T1000 (cell line): ENCODE results near the gene MRPL1.
"Not testable (repeated sequence)": the region's sequence is repeated elsewhere in the genome, so short reads cannot be mapped to it uniquely, and the experiment has no call there.

ENCODE experiments used
- DNase-seq: peaks from one replicate; lab custom pipeline; 2025; ENCODE audit warnings: mixed read lengths; lab: John Stamatoyannopoulos, UW

MRPL1 gene

DNA sequence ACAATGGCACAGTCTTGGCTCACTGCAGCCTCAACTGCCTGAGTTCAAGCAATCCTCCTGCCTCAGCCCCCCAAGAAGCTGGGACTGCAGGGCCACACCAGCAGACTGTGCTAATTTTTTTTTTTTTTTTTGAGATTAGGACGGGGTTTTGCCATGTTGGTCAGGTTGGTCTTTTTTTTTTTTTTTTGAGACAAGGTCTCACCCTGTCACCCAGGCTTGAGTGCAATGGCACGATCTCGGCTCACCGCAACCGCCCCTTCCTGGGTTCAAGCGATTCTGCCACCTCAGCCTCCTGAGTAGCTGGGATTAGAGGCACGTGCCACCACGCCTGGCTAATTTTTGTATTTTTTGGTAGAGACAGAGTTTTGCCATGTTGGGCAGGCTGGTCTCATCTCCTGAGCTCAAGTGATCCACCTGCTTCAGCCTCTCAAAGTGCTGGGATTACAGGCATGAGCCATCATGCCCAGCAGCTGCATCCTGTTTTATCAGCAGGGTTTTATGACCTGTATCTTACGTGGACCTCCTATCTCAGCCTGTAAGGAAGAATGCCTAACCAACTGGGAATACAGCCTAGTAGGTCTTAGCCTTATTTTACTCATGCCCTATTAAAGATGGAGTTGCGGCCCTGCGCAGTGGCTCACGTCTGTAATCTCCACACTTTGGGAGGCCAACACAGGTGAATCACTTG is 13.2 kb upstream of the MRPL1 start:
- no peak for DNase-seq

DNA sequence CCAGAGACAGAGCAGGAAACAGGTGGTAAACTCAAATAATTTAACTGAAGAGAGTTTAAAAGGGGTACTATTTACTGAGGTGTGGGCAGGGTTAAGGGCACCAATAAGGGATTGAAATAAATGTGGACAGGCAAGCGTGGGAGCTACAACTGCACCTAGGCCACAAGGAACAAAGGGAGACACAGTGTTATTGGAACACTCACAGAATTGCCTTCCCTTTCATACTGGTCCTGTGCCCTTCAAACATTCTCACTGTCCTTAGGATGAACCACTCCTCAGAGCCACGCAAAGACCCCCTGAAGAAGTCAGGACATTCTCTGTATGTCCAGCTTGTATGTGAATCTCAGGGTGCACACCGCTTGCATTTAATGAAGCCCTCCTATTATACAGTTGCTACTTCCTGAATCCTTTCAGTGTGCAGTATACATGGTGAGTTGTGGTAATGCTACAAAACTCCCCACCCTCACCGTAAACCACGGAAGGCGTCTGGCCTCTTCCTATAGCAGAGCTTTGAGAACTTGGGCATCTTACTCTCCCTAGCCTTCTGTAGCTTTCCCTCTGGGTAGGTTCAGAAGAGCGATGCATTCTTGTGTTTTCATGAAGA is 9.6 kb upstream of the MRPL1 start:
- no peak for DNase-seq

DNA sequence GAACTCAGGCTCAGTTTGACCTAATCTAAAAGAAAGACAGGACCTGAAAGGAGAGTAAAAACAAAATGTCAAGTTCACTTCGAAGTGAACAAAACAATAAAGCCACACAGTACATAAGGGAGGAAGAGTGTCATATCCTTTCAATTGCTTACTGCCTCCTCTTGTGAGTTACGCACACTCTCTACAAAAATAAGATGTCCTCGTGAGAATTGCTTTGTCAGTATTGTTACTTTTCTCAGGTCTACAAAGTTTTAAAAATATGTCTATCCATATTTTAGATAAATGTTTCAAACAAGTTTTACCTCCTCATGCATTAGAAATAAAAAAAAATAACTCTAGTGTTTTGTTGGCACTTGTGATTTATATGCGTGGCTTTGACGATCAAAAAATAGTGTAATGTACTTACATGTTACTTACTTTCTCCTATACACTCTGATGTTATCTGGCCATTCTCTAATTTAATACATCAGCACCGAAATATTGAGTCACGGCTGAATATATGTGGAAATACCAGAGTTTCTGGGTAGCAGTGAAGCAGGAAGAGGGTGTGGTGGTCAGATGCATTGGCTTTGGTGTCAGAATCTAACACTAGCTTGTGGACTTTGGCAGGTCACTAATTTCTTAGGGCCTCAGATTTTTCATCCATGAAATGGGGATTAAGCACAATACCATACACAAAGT is 8.1 kb upstream of the MRPL1 start:
- no peak for DNase-seq

DNA sequence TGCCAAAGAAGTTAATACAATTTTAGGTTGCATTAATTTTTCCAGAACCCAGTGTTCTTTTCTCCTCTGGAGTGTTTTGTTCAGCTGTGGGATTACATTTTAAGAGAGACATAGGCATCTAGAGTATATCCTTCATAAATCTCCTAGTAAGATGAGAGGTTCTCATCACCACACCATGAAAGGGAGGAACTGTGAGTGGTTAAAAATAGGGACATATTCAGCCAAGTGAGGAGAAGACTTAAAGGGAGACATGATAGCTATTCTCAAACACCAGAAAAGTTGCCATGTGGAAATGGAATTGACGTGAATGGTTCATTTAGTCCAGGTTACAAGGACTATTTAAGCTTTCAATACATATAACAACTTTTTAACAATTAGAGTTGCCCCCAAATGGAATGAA is 6.5 kb upstream of the MRPL1 start:
- no peak for DNase-seq

DNA sequence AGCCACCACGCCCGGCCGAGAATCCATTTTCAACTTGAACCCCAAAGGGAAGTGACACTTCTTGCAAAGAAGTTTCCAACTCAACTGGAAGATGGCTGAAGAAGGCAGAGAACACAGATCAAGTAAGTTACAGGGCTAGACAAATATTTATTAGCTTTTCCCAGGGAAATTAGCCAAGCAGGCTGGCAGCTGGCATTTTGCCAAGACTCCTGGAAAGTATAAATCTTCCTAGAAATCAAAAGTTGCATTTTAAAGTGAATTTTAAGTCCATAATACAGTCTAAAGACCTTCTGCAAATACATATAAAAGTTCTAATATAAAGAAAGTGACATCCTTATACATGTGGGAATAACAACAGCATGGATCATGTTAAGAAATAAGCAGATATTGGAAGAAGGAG is 3.4 kb upstream of the MRPL1 start:
- no peak for DNase-seq

DNA sequence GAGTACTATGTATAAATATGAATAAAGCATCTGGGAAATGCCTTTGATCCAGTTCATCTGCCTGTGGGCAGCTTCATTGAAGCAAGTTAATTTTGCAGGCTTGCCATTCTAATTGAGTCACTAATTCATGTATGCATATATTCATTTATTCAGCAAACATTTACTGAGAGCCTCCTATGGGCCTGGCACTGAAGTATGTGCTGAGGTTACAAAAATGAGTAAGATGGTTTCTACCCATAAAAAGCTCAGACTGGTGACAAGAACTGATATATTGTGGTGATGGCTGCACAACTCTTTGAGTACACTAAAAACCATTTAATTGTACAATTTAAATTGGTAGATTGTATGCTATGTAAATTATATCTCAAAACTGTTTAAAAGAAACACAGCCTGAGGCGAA is 1.1 kb upstream of the MRPL1 start:
- no peak for DNase-seq

DNA sequence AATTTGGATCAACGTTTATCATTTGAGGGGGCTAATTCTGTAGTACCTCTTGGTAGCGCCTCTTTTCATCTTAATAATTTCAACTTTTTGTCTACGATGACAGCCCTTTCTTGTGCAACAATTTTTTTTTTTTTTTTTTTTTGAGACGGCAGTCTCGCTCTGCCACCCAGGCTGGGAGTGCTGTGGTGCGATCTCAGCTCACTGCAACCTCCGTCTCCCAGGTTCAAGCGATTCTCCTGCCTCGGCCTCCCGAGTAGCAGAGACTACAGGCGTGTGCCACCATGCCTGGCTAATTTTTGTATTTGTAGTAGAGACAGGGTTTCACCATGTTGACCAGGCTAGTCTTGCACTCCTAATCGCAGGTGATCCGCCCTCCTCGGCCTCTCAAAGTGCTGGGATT is 711 bp downstream of the MRPL1 start:
- not testable (repeated sequence) for DNase-seq

DNA sequence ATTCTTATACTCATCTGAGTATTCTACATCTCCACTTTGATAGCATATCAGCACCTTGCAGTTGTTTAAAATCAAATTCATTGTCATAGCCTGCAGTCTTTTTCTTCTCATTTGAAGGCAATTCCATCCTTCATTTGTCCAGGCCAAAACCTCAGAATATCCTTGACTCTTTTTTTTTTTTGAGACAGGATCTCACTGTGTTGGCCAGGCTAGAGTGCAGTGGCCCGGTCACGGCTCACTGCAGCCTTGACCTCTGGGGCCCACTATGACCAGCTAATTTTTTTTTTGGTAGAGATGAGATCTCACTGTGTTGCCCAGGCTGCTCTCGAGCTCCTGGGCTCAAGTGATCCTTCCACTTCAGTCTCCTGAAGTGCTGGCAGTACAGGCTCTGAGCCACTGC is 2.6 kb downstream of the MRPL1 start:
- DNase-seq = no peak

DNA sequence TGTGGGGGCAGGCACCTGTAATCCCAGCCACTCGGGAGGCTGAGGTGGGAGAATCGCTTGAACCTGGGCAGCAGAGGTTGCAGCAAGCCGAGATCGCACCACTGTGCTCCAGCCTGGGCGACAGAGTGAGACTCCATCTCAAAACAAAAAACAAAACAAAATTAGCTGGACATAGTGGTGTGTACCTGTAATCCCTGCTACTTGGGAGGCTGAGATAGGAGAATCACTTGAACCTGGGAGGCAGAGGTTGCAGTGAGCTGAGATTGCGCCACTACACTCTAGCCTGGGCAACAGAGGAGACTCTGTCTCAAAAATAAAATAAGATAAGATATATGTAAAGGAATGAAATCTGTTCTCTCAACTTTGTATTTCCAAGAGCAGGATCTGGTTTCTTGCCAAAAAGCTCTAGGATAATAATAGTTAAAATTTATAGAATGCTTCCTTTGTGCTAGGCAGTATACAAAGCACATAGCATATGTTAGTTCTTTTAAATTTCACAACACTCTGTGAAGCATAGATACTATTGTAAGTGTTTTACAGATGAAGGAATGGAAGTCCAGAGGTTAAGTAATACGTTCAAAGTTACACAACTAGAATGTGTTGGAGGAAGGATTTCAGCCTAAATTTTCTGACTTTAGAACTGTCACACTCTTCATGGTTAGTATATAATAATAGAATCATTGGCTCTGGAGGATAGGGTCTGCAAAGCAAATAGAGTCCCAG is 10.3 kb downstream of the MRPL1 start:
- DNase-seq = no peak

DNA sequence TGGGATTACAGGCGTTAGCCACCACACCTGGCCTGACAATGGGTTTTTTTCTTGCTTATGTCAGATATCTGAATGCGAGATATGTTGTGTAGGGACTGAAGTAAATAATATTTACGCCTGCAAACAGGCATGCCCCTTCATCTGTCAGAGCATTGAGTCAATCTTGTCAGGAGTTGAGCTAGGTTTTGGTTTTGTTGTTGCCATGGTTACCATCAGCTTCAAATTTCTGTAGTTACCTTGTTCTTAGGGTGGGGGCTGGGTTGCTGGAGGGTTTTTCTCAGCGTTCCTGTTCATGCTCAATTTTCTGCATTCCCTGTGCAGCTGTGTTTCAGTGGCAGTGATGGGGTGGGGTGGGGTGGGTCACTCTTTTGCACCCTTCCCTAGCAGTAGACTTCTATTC is 14.5 kb downstream of the MRPL1 start:
- no peak for DNase-seq

DNA sequence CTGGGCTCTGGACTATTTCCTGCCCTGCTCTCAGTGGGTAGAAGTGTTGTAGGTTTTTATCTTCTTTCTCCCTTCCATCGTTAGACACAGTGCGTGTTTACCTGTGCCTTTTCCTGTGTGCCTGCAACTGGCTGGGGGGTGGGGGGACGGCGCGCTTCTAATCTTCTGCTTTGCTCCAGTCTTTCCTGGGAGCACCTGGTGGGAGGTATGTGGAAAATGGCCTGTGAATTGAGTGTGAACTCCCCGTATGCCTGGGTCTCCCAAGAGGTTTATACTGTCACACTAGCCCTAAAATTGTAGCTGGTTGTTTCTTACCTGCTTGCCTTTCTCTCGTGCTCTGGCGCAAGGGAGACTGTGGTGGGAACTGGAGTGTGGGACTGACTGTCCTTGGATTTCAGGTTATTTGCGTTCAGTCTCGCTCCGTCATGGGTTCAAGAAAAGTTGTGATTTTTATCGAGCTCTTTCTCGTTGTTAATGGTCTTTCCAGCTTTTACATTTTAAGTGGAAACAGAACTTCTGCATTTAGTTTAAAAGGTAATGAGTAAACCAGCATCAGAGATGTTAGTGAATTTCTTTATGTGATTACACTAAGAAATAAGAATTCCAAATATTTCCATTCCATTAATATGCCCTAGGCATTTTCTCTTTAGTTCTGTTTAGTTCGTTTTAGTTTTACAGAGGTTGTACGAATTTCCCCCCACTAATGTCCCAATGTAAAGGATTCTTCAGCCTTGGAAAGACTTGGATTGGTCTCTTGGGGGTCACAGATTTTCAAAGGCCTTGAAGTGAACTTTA is 15.3 kb downstream of the MRPL1 start:
- no peak for DNase-seq

DNA sequence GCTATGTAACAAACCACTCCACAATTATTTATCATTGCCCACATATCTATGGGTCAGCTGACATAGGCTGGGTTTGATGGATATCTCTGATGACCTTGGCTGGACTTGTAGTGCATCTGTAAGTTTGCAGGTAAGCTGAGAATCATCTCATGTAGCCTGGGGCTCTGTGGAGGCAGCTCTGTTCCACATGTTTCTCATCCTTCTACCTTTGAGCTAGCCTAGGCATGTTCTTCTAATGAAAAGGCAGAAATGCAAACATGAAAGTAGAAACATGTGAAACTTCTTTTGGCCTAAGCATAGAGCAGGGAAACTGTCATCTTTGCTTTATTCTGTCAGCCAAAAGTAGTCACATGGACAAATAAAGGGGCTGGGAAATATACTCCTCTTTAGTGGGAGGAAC is 18.2 kb downstream of the MRPL1 start:
- DNase-seq = no peak

DNA sequence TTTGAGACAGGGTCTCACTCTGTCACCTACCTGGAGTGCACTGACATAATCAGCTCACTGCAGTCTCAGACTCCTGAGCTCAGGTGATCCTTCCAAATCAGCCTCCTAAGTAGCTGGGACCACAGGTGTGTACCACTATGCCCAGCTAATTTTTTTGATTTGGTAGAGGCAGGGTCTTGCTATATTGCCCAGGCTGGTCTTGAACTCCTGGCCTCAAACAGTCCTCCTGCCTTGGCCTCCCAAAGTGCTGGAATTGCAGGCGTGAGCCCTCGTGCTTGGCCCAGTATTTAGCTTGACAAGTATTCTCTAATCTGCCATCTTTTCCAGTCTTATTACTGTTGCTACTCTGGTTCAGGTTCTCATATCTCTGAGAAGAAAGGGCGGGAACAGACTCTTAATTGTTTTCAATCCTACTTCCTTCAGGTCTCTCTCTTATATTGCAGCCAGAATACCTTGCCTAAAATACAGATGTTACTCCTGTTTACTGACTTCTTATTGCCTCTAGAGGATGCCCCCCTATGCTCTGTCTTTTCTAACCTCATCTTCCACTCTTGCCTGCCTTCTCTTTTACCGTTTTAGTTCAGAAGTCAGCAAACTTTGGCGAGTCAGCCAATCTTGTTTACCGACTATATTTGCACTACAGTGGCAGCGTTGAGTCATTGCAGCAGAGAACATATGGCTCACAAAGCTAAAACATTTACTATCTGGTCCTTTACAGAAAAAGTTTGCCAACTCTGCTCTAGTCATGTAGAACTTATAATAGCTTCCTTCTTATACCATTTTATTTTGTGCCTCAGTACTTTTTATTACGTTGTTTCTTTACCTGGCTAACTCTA is 19.0 kb downstream of the MRPL1 start:
- DNase-seq = no peak

DNA sequence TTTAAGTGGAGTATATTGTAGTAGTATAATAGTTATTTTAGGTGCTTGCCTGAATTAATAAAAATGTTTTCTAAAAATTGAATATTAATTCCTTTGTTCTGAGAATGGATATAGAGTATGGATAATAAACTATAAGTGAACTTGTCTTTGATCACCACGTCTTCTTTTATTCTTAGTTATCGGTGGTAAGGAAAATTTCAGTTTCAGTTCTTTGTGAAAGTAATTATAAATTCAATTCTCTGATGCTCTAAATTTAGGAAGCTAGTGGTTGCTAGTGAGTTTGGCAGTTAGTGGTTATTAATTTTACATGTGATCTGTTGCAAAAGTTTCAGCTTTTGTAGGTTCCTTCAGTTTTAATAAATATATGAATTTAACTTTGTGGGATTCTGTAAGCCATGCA is 30.8 kb downstream of the MRPL1 start:
- DNase-seq = no peak

DNA sequence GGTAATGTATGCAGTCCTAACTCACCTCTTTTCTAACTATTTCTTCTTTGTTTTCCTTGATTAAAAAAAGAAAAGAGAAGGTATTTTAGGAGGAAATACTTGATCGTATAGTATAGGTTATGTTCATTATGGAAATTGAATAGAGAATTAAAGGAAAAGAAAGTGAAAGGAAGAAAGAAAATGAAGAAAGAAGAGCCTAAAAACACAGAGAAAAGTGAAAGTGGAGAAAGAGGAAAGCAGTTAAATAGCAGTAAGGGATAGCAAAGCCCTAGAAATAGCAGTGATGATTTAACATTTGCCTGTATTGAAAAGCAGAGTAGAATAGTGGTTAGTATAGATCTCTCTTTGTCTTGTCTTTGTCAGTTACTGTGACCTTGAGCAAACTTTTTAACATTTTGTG is 37.0 kb downstream of the MRPL1 start:
- no peak for DNase-seq

DNA sequence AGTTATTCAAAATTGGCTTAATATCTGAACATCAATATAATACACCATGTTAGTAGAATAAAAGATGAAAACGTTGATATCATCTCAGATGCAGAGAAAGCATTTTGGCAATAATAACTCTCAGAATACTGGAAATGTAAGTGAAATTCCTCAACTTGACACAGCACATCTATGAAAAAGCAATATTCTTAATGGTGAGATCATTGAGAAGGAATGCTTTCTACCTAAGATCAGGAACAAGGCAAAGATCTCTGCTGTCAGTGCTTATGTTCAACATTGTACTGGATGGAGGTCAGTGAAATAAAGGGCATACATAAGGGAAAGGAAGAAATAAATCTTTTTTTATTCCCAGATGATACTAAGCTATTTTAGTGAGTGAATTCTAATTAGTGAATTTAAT is 40.6 kb downstream of the MRPL1 start:
- no peak for DNase-seq

DNA sequence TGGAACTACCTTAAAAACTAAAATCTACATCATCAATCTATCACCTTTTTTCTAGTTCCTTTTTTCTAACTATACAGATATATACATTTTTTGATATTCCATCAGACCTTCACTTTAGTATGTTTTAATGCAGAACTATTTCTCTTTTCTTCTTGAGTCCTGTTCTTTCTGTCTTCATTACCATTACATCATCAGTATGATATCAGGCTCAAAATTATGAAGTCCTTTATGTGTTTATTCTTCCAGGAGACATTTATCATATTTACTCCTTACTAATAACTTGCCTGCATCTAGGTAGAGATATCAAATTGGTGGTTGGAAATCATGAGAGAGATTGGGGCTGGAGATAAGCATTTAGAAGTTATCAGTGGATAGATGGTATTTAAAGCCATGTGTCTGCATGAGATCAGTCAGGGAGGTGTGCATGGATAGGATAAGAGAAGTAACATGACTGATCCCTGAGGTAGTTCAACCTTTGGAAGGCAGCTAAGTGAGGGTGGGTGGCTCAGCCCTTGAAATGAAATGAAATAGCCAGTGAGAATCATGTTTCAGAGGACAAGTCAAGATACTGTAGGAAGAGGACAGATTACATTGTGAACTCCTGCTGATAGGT is 43.1 kb downstream of the MRPL1 start:
- no peak for DNase-seq

DNA sequence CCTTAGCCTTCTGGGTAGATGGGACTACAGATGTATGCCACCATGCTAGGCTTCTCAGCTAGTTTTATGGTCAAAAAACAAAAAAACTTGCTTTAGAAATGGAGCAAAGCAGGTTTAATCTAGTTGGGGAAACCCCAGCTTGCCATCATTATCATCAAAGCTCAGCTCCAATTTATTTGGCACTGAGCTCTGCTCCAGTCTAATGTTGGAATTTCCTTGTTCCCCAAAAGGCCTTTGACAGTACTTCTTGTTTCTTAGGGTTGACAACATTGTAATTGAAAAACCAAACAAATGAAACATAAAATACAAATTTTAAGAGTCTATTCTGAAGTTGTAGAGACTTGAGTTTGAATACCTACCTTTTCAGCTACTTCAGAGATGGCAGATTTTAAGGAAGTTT is 48.0 kb downstream of the MRPL1 start:
- no peak for DNase-seq

DNA sequence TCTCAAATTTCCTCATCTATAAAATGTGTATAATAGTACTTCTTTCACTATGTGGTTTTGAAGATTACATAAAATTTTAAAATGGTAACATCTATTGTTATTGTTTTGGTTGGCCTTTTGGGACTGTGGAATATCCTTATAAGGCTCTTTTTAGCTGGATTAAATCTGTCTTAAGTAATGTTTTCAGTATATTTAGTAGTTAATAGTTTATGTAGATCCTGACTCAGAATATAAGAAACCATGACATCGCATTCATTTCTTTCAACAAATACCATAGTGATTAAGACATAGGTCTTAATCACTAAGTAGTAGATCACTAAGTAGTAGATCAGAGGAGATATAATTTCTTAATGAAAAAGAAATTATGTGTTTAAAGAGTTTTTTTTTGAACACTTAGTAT is 48.5 kb downstream of the MRPL1 start:
- no peak for DNase-seq

DNA sequence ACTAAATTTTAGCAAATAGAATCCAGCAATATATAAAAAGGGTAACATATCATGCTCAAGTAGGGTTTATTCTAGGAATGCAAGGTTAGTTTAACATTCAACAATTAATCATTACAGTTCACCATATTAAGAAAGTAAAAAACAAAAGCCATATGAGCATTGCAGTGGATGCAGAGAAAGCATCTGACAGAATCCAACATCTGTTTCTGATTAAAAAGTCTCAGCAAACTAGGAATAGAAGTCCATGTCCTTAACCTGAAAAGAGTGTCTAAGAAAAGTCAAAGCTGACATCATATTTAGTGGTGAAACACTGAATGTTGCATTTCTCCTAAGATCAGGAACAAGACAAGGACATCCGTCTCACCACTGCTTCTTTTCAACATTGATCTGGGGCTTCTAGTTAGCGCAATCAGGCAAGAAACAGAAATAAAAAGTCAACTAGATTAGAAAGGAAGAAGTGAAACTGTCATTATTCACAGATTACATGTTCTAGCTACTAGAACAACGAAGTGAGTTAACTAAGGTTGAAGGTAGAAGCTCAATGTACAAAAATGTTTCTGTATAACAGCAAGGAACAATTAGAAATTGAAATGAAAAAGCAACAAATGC is 49.3 kb downstream of the MRPL1 start:
- DNase-seq = no peak
